22Rv1 (cell line): ENCODE data around the gene SOS1.

ENCODE experiments used
- ZFX ChIP-seq: fragments of 450-650 bp; IDR thresholded peaks from 2 replicates; pipeline ENCODE4 v1.6.1; 2017; ENCODE audit warnings: antibody characterized with exemption, borderline replicate concordance
- TF ChIP-seq, protein P1 (sequence below): fragments of 450-650 bp; IDR thresholded peaks from 2 replicates; pipeline ENCODE4 v1.5.1; 2017; ENCODE audit warnings: mild to moderate bottlenecking

DNA sequence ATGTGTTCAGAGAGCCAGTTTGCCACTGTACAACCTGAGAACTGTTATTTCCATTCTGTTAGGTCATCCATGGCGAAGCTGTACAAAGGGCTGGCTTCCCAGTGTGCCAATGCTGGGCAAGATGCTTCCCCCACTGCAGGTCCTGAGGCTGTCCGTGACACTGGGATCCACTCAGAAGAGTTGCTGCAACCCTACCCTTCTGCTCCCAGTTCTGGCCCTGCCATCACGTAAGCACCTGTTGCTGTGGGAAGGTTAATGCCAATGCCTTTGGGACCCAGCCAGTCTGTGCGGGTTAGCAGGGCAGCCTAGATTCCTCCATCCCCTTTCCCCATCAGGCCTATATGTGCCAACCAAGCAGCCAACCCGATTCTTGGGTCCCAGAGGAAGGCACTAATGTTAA is 162.9 kb downstream of the SOS1 start:
- TF ChIP-seq, protein P1, sequence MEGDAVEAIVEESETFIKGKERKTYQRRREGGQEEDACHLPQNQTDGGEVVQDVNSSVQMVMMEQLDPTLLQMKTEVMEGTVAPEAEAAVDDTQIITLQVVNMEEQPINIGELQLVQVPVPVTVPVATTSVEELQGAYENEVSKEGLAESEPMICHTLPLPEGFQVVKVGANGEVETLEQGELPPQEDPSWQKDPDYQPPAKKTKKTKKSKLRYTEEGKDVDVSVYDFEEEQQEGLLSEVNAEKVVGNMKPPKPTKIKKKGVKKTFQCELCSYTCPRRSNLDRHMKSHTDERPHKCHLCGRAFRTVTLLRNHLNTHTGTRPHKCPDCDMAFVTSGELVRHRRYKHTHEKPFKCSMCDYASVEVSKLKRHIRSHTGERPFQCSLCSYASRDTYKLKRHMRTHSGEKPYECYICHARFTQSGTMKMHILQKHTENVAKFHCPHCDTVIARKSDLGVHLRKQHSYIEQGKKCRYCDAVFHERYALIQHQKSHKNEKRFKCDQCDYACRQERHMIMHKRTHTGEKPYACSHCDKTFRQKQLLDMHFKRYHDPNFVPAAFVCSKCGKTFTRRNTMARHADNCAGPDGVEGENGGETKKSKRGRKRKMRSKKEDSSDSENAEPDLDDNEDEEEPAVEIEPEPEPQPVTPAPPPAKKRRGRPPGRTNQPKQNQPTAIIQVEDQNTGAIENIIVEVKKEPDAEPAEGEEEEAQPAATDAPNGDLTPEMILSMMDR = no peak
- TF ChIP-seq ZFX = no peak
